Activated CD8-positive, alpha-beta memory T cell treated with anti-CD3 and anti-CD28 coated beads for 48 hours (primary cell): ENCODE results near the gene ACOX3.
A peak's percentile ranks its signal among the peaks of the same experiment; 100 is the strongest.
"Not testable (repeated sequence)": the region's sequence is repeated elsewhere in the genome, so short reads cannot be mapped to it uniquely, and the experiment has no call there.

Source experiments
- DNase-seq, 3 experiments: peaks; one replicate each; pipeline ENCODE4 v3.0.0-alpha.2; 2020; ENCODE audit warnings: low read depth in 2 of 3, low spot score in 2 of 3

Gene ACOX3

DNA sequence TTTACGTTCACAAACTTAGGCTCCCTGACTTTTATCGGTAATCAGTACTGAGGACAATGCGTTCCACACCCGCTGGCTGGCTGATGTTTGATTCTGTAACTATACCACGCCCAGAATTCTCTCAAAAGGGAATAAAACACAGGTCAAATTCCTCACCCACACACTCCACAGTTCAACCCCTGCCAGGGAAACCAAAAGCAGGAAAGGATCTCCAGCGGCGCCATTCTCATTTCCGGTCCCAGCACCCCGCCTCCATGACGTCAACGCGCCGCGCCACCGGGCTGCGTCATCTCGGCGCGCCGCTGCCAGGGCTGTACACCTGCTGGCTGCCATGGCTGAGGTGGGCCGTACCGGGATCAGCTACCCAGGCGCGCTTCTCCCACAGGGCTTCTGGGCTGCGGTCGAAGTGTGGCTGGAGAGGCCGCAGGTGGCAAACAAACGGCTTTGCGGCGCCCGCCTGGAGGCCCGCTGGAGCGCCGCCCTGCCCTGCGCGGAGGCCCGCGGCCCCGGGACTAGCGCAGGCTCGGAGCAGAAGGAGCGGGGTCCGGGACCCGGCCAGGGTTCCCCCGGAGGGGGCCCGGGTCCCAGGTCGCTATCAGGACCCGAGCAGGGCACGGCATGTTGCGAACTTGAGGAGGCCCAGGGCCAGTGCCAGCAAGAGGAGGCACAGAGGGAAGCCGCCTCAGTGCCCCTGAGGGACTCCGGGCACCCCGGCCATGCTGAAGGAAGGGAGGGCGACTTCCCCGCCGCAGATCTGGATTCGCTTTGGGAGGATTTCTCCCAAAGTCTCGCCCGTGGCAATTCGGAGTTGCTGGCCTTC lies at the start of gene ACOX3, which contains the start of gene TRMT44:
TSS of gene ACOX3 (minus strand) at position 232 of the 820 bp plus-strand sequence. CDS start 24,202 bp downstream, outside the sequence.
TSS of gene TRMT44 (plus strand) at position 286 of the 820 bp plus-strand sequence. CDS start at position 332, 46 bp downstream.
- peak; percentile 92 to 99 (median 99) for DNase-seq

GRCh38 chr4:8488791-8489369 lies 48.4 kb upstream of the ACOX3 start:
- no peak for DNase-seq

DNA sequence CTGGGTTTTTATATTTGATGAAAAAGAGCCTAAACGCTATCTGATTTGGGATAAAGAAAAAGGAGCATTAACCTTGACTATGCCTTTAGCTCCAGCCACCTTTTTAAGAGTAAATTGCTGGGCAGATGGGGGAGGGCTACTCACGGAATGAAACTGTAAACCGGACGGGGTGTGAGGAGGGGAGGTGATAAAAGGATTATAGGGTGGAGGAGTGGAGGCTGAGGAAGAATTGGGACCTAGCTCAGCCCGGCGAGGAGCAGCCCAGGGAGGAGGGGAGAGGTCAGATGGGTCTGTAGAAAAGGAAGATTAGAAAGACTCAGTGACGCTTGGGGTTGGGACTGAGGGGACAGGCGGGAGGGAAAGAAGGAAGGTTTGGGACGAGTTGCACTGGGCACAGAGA lies 46.1 kb upstream of the ACOX3 start:
- not testable (repeated sequence) for DNase-seq

- DNase-seq: no peak
Measured at GRCh38 chr4:8480221-8480620, 39.7 kb upstream of the ACOX3 start.

DNA sequence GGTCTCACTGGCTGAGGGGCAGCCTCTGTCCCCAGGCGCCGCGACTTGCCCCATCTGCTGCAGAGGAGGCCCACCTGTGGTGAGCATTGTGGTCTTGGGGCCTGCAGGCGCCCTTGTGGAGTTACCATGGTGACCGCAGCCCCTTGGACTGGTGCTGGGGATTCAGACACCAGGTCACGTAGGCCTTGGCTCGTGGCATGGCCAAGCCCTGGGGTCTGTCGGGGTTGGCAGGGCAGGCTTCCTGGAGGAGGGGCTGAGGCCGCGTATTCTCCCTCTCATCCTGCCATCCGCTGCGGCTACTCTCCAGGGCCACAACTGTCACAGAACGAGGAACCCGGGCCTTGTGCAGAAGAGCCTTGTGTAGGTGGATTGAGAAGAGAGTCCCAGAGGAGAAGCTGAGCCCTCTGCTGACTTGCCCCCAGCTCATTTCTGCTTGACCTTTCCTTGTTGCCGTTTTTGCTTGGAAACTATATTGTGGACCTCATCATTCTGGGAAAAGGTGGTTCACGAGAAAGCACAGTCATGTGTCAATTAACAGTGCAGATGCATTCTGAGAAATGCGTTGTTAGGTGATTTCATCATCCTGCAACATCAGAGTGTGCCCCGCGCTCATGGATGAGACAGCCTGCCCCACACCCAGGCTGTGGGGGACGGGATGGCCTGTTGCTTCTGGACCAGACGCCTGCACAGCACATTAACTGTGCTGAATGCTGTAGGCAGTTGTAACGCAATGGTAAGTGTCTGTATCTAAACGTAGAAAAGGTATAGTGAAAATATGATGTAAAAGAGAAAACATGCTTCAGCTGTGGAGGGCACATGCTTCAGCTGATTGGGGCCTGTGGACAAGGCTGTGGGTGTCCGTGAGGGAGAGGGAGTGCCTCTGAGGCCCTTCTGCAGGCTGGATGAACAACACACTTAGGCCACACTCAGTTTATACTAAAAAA lies 38.5 kb upstream of the ACOX3 start:
- no peak for DNase-seq

- DNase-seq: no peak
Measured at GRCh38 chr4:8478371-8478770, 37.8 kb upstream of the ACOX3 start.

- no peak for DNase-seq
Measured at GRCh38 chr4:8477676-8478075, 37.2 kb upstream of the ACOX3 start.

DNA sequence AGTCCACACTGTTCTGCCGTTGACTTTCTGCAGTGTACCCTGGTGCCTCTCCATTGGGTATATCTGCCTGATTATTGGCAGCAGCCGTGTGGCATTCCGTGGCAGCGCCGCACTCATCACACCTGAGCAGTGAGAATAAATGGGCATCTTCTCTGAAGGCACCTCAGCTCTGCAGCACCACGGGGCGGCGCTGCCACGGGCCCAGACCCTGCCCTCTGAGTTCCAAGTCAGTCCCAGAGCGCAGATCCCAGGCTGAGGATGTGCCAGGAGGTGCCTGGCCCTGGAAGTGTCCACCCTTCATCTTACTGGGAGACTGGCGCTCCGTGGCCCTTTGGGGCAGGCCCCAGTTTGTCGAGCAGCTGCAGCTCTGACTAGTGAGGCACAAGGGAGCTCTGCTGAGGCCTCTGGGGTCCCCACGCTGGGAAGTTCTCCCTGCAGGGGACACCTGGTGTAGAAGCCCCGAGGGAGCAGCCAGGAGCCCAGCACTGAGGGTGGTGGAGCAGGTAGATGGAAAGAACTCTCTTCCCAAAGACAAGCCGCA lies 36.6 kb upstream of the ACOX3 start:
- no peak for DNase-seq

DNA sequence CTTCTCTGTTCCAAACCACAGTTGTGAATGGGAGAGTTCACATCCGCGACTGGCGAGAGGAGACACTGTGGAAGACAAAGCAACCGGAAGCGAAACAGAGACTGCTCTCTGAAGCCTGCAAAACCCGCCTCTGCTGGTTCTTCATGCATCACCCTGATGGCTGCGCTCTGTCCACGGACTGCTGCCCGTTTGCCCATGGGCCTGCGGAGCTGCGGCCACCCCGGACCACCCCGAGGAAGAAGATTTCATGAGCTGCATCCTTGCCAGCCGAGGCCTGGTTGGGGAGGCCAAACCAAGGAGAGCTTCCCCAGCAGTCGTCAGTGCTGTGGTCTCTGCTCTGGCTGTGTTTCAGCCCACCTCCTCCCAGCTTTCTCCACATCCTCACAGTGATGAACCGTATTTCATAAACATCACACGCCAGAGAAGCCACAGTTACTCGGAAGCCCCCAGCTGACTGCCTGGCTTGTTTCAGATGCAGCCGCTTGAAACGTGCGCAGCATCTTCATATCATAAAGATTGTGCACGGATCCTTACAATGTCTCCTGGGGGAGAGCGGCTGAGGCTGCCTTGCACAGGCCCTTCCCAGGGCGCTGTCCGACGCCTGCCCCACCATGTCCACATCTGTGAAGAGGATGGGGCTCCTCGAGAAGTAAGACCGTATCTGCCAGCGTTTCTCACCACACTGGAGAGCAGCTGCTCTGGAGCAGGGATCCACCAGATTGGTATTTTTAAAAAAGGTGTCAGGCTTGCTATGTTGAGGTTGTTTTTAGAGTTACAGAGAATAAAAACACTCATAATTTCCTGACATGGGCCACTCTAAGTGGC lies 35.4 kb upstream of the ACOX3 start:
- no peak for DNase-seq

GRCh38 chr4:8474856-8475255 lies 34.3 kb upstream of the ACOX3 start:
- DNase-seq: no peak

DNA sequence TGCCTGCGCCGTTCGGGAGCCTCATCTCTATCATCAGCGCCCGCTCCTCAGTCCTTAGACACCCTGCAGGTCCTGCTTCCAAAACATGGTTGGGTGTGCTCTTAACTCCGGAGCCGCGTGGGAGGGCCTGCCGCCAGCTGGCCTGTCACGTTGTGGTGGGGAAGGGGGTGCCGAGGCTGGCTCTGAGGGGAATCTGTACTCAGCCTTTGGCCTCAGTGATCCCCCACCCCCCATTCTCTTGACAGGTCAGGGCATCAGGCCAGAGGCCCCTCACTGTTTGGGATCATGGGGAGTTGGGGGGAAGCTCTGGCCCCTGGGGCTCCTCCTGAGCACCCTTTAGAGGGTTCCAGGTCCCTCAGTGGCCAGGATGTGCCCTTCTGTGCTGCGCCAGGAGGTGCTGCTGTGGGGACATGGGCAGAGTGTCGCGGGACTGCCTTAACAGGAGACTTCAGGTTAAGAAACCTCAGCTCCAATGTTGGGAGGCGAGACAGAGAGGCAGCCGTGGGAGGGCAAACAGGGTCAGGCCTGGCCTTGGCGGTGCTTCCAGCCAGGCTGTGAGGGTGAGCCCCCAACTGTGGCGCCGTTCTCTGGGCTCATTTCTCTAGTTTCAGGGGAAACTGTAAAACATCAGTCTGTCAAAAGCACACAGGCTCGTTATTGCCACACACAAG lies 33.5 kb upstream of the ACOX3 start:
- DNase-seq: no peak

DNA sequence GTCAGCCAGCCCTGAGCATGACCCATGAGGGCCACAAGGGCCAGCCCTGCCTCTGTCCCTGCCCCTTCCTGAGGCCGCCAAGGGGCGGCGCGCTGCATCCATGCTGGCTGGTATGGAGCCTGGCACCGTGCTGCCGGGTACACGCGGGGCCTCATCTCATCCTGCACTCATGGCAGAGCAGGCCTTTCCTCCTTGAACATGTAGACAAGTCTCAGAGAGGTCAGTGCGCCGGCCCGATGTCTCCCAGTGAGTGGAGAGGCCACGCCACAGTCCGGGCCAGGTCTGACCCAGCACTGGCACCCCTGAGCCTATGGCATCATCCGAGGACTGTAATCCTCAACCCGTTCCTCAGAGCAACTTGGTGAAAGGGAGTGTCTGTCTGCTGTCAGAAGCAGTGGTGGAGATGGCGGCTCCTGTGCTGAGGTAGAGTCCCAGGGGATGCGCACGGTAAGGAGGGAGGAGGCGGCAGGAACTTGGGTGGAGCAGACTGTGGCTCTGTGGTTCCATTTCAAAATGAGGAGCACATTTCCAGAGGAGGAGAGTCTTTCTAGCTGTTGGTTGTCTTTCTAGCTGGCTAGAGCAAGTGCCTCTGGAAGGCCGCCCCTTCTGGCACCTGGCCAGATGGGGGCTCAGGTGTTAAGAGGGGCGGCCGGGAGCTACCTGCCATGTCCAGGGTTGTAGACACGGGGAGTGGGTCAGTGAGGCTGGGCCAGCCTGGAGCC lies 32.8 kb upstream of the ACOX3 start:
- DNase-seq: no peak

DNA sequence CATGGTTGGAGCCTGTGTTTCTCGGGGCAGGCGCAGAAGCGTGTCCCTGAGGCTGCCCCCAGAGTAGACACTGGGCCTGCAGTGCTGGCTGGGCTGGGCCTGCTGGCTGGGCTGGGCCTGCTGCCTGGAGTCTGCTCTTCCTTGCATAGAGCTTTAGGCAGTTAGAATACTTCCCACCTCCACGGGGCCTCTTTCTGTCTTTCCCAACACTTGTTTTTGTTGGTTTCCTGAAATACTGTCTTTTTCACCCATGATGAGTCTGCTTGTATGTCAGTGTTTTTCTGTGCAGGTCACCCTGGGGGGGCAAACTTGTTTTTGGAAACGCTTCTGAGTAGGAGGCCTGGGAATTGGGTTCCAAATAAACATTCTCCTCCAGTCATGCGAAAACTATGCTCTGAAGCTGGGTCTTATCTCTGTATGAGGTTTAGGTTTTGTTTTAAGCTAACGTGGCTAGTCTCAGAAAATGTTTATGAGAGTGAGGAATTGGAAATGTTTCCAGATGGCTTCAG lies 32.2 kb upstream of the ACOX3 start:
- no peak for DNase-seq

DNA sequence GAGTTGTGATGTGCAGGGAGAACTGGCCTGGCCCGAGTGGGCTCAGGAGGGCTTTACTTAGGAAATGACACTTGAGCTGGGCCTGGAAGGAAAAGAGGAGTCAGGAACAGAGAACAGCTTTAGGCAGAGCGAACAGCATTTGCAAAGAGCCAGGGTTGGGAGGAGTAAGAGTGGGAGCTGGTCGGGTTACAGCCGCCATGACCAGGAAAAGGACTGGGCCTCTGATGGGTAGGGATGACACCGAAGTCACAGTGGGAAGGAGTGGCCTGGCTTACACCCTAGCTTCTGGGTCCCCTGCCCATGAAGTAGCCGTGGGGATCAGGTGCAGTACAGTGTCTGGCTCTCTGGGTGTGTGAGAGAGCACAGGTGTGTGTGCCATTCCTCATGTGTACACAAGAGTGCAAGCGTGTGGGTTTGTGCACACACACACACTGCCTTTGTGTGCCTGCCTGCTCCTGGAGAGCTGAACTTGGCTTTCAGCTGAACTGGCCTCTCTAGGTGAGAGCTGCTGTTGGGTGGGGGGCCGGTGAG lies 31.7 kb upstream of the ACOX3 start:
- no peak for DNase-seq

DNA sequence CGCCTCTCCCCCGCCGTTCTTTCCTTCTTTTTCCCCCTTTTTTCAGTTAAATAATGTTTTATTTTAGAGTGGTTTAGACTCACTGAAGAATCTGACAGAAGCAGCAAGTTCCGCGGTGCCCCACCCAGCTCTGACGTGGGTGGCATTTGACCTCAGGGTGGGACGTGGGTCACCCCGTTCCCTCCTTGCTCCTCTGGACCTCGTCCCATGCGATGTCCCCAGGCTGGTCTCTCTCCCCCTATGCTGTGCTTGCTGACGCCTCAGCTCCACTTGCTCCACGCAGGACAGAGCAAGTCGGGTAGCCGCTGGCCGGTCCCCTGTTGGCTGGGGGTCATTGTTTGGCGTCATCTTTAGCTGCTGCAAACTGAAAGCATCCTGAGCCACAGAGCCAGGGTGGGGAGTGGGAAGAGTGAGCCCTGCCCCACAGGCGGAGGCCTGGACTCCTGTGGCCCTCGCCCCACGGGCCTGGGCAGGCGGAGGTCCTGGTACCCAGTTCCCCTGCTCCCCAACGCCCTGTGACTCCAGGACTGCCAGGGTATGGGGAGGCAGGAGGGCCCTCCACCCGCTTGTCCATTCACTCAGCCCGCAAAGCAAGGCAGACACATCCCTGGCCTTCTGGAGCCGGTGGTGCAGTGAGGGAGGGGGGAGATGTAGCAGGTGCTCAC lies 30.8 kb upstream of the ACOX3 start:
- no peak for DNase-seq

DNA sequence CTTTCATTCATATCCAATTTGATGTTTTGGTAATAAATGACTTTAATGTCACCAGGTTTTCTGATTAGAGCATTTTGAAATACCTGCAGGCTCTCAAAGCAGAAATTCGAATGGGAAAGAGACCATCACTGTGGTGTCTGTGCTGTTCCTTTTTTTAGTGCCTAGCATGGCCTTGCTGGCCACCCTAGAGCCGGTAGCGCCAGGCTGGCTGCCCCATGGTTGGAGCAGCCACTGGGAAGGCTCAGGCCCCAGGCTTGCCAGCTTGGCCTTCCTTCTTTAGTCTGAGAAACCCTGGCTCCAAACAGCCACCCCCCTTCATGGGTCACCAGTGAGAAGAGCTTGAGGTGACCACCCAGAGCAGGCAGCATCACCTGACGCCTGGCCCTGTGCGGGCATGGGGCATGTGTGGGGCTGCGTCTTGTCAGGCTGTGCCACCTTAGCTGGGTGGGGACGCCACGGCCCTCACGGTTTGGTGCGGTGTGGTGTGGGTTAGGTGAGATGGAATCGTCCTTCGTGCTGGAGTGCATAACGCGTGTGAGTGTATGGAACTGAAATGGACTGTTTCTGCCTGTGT lies 30.0 kb upstream of the ACOX3 start:
- no peak for DNase-seq

GRCh38 chr4:8469550-8469949 lies 29.0 kb upstream of the ACOX3 start:
- no peak for DNase-seq
